Left renal pelvis (tissue), 4 donors: Measurements from ENCODE around the gene DDX3X. TPM values are rescaled to one million over a fixed set of nuclear protein-coding genes. Genes with fewer than 3 reads are reported as not detected.
"Not testable (repeated sequence)": the region's sequence is repeated elsewhere in the genome, so short reads cannot be mapped to it uniquely, and the experiment has no call there.

Source experiments
- DNase-seq, 4 donors: peaks; one replicate each; pipeline ENCODE4 v3.0.0-alpha.2; 2013; ENCODE audit warnings: low read depth in 4 of 4, low spot score in 3 of 4
- polyA plus RNA-seq, 4 donors: library from polyadenylated mRNA; unstranded; fragments of 120-200 nt; gene quantifications; one replicate each; pipeline ENCODE4 v1.2.1, GENCODE V29; 2013; ENCODE audit not compliant: insufficient read length in 4 of 4

Gene DDX3X
- polyA plus RNA-seq, 4 donors: 223 to 240 (median 225) TPM

GRCh38 chrX:41408576-41408975 is 74.6 kb downstream of the DDX3X start:
- no peak for DNase-seq

GRCh38 chrX:41409006-41409405 is 75.0 kb downstream of the DDX3X start:
- DNase-seq: no peak

- DNase-seq: not testable (repeated sequence)
Observed at GRCh38 chrX:41411222-41411621, 77.3 kb downstream of the DDX3X start.

GRCh38 chrX:41412261-41413081 is 78.5 kb downstream of the DDX3X start:
- no peak for DNase-seq

Other genes with a start within 250 kb of the DDX3X start
- gene USP9X, start 248.7 kb upstream of the DDX3X start, polyA plus RNA-seq: 10 to 100 TPM; 50.4 to 74.9 (median 63.5) TPM
- under 1 TPM in 1 of 4 donors, not detected in 3; 0.15 TPM for gene NYX, start 113.2 kb downstream of the DDX3X start, polyA plus RNA-seq